ENCODE data around the gene ARL4A.

DNA sequence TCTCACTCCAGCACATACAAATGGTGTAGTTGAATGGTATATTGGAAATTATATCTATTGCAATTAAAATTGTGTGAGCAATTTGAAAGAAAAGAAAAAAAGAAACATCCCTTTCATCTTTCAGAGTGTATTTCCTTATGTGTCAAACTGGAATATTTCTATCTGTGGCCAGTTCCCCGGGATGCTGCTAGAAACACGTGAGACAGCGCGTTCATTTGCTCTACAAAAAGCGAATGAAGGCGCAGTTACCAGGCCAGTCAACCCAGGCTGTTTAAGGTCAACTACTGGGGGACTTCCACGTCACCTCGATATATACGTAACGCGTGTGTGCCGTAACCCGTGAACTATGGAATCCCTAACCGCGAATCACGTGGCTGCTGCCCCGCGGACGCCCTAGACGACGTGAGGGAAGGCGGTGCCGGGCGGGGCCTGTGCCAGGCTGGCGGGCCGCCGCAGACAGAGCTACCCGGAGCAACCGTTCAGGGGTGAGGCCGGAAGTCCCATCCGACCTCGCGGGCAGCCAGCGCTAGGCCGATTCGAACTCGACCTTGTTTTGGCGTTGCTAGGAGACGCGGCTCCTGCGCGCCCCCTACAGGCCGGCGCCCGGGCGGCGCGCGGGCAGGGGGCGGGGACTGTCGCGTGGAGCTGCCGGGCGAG, 1.1 kb upstream of the ARL4A start:
- peak; percentile 54 to 87 (median 72) for TF ChIP-seq CTCF (IDR thresholded peaks at IDR 0.05)
- TF ChIP-seq POLR2A (IDR thresholded peaks at IDR 0.05): peak in 1 of 2 donors; percentile 9
- TF ChIP-seq POLR2AphosphoS5 (IDR thresholded peaks at IDR 0.05; ENCODE audit: insufficient read depth in 1 of 2, low read depth in 1 of 2): peak; percentile 53 to 66

Measured in vagina (tissue), 2 donors.